ENCODE data around the gene PLXNA4.

DNA sequence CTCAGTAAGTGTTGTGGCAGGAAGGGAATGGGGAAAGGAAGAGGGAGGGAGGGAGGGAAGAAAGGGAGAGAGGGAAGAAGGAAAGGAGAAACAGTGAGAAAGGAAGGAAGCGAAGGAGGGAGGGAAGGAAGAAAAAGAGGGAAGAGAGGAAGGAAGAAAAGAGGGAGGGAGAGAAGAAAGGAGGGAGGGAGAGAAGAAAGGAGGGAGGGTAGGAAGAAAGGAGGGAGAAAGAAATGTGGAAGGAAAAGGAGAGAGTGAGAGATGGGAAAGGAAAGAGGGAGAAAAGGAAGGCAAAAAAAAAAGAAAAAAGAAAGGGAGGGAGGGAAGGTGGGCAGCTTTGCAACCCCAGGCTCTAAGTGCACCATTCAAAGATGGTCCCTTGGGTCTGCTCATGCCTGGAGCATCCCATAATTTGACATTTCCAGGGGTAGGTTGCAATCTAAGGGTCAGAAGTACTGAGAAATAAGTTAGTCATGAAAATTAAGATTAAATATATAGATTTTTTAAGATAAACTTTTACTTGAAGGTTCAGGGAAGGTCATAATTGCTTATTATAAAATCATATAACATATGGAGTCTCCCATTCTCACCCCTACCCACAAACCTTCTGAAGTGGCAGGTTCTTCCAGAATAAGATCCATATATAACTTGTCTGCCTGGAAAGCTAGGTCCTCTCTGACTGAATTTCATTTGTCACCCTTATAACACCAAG, 249.2 kb downstream of the PLXNA4 start:
- no peak for TF ChIP-seq POLR2A (IDR thresholded peaks at IDR 0.05; ENCODE audit: low read depth, low read length)
- TF ChIP-seq TAF1 (IDR thresholded peaks at IDR 0.05; ENCODE audit: low read depth, low read length): no peak
- TF ChIP-seq POLR2AphosphoS5 (IDR thresholded peaks at IDR 0.05; ENCODE audit: low read depth, low read length): no peak
- TF ChIP-seq SPI1 (IDR thresholded peaks at IDR 0.05; ENCODE audit: low read depth, low read length): no peak
- no peak for TF ChIP-seq POU2F2 (IDR thresholded peaks at IDR 0.05; ENCODE audit: low read depth, low read length)
